SK-N-SH treated with all-trans-retinoic acid at 6 μM for 48 hours (cell line): ENCODE results near the gene DCXR.

Experiments used
- ATAC-seq: fragments of 200-7000 bp; cut with Tn5 transposase; 3 replicates; pipeline ENCODE4 v1.9.1; 2020; ENCODE audit warnings: mild to moderate bottlenecking, moderate library complexity
- ARNTL ChIP-seq: fragments of 450-650 bp; formaldehyde crosslinking; IDR thresholded peaks from 2 replicates; pipeline ENCODE4 v1.5.0; 2020; ENCODE audit warnings: low read depth, mild to moderate bottlenecking, moderate library complexity, borderline replicate concordance
- BACH2 ChIP-seq: fragments of 250-450 bp; sonication (Bioruptor Pico); IDR thresholded peaks from 2 replicates; pipeline ENCODE4 v1.9.0; 2021; ENCODE audit warnings: mild to moderate bottlenecking, borderline replicate concordance
- CSDC2 ChIP-seq: fragments of 250-450 bp; sonication (Bioruptor Pico); IDR thresholded peaks from 2 replicates; pipeline ENCODE4 v1.5.0; 2020; ENCODE audit warnings: mild to moderate bottlenecking, moderate library complexity
- ESRRG ChIP-seq: fragments of 250-450 bp; sonication (Bioruptor Pico); IDR thresholded peaks from 2 replicates; pipeline ENCODE4 v1.6.1; 2021; ENCODE audit warnings: mild to moderate bottlenecking
- GLIS3 ChIP-seq: fragments of 250-450 bp; sonication (Bioruptor Pico); IDR thresholded peaks from 2 replicates; pipeline ENCODE4 v1.5.0; 2020; ENCODE audit warnings: mild to moderate bottlenecking, moderate library complexity
- ISL1 ChIP-seq: fragments of 250-450 bp; sonication (Bioruptor Pico); IDR thresholded peaks from 2 replicates; pipeline ENCODE4 v2.1.2; 2022; ENCODE audit warnings: mild to moderate bottlenecking, moderate library complexity
- OSR1 ChIP-seq: fragments of 250-450 bp; sonication (Bioruptor Pico); IDR thresholded peaks from 2 replicates; pipeline ENCODE4 v1.8.0; 2022; ENCODE audit warnings: moderate library complexity, mild to moderate bottlenecking, inconsistent platforms
- POU6F1 ChIP-seq: fragments of 250-450 bp; sonication (Bioruptor Pico); IDR thresholded peaks from 2 replicates; pipeline ENCODE4 v1.8.0; 2021; ENCODE audit warnings: low read depth, mild to moderate bottlenecking, moderate library complexity, borderline replicate concordance
- PPARA ChIP-seq: fragments of 250-450 bp; sonication (Bioruptor Pico); IDR thresholded peaks from 2 replicates; pipeline ENCODE4 v1.5.0; 2020; ENCODE audit warnings: mild to moderate bottlenecking, borderline replicate concordance
- RARB ChIP-seq: fragments of 250-450 bp; sonication (Bioruptor Pico); IDR thresholded peaks from 2 replicates; pipeline ENCODE4 v1.8.0; 2021; ENCODE audit warnings: mild to moderate bottlenecking, moderate library complexity
- SNAI2 ChIP-seq: fragments of 250-450 bp; sonication (Bioruptor Pico); IDR thresholded peaks from 2 replicates; pipeline ENCODE4 v1.5.0; 2020; ENCODE audit warnings: mild to moderate bottlenecking, moderate library complexity
- TCF4 ChIP-seq: fragments of 250-450 bp; sonication (Bioruptor Pico); IDR thresholded peaks from 2 replicates; pipeline ENCODE4 v1.8.0; 2021; ENCODE audit warnings: mild to moderate bottlenecking, moderate library complexity, borderline replicate concordance
- TOX ChIP-seq: fragments of 250-450 bp; sonication (Bioruptor Pico); IDR thresholded peaks from 2 replicates; pipeline ENCODE4 v1.8.0; 2021; ENCODE audit warnings: mild to moderate bottlenecking, moderate library complexity, borderline replicate concordance
- ZC3H10 ChIP-seq: fragments of 250-450 bp; sonication (Bioruptor Pico); IDR thresholded peaks from 2 replicates; pipeline ENCODE4 v1.5.1; 2021; ENCODE audit warnings: mild to moderate bottlenecking, moderate library complexity
- ZFP3 ChIP-seq: fragments of 250-450 bp; sonication (Bioruptor Pico); IDR thresholded peaks from 2 replicates; pipeline ENCODE4 v1.5.0; 2020; ENCODE audit warnings: mild to moderate bottlenecking, moderate library complexity
- ZFP30 ChIP-seq: fragments of 450-650 bp; formaldehyde crosslinking; IDR thresholded peaks from 2 replicates; pipeline ENCODE4 v1.5.0; 2022; ENCODE audit warnings: mild to moderate bottlenecking, moderate library complexity
- ZNF565 ChIP-seq: fragments of 450-650 bp; formaldehyde crosslinking; conservative IDR thresholded peaks from 2 replicates; pipeline ENCODE4 v1.5.0; 2020; ENCODE audit warnings: low read depth, mild to moderate bottlenecking, moderate library complexity
- ZNF70 ChIP-seq: fragments of 450-650 bp; formaldehyde crosslinking; IDR thresholded peaks from 2 replicates; pipeline ENCODE4 v1.5.0; 2020; ENCODE audit warnings: mild to moderate bottlenecking, moderate library complexity
- ZNF8 ChIP-seq: fragments of 450-650 bp; formaldehyde crosslinking; IDR thresholded peaks from 2 replicates; pipeline ENCODE4 v1.5.0; 2020; ENCODE audit warnings: mild to moderate bottlenecking, moderate library complexity
- TF ChIP-seq, protein P1 (sequence below): fragments of 250-450 bp; sonication (Bioruptor Pico); IDR thresholded peaks from 2 replicates; pipeline ENCODE4 v1.5.0; 2020; ENCODE audit warnings: mild to moderate bottlenecking, moderate library complexity
- TF ChIP-seq, protein P2 (sequence below): fragments of 250-450 bp; sonication (Bioruptor Pico); IDR thresholded peaks from 2 replicates; pipeline ENCODE4 v1.5.1; 2021; ENCODE audit warnings: mild to moderate bottlenecking, moderate library complexity
- TF ChIP-seq, protein P3 (sequence below): fragments of 250-450 bp; sonication (Bioruptor Pico); IDR thresholded peaks from 2 replicates; pipeline ENCODE4 v1.8.0; 2020; ENCODE audit warnings: mild to moderate bottlenecking, moderate library complexity, borderline replicate concordance

Gene DCXR

DNA sequence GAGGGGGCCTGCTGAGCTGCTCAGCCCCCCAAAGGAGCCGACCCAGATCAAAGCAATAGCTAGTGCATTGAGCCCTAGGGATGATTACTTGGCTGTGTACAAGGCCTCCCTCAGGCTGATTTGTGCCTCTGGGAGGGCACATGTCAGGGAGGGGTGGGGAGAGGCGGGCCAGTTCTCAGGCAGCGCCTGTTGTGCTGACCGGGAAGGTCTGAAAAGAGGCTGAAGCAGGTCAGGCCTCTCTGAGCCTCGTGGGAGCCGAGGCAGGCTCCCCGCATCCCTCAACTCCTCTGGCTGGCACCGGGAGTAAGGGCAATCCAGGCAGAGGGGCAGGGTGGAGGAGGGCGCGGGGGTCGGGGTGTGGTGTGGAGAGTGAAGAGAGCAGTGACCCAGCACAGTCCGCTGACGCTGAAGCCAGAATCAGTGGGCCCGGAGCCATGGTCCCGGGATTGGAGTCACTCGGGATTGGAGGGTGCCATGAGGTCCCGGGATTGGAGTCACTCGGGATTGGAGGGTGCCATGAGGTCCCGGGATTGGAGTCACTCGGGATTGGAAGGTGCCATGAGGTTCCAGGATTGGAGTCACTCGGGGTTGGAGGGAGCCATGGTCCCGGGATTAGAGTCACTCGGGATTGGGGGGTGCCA, 3.0 kb downstream of the DCXR start:
- TF ChIP-seq ZFP3 (no peak), ZNF70 (CRISPR knock-in tag) (no peak), ZNF565 (CRISPR knock-in tag) (no peak), POU6F1 (CRISPR knock-in tag) (no peak), RARB (CRISPR knock-in tag) (no peak), ZFP30 (CRISPR knock-in tag) (no peak), OSR1 (CRISPR knock-in tag) (no peak), TCF4 (CRISPR knock-in tag) (no peak), CSDC2 (no peak), ARNTL (no peak), BACH2 (CRISPR knock-in tag) (no peak)
- TF ChIP-seq, protein P1, sequence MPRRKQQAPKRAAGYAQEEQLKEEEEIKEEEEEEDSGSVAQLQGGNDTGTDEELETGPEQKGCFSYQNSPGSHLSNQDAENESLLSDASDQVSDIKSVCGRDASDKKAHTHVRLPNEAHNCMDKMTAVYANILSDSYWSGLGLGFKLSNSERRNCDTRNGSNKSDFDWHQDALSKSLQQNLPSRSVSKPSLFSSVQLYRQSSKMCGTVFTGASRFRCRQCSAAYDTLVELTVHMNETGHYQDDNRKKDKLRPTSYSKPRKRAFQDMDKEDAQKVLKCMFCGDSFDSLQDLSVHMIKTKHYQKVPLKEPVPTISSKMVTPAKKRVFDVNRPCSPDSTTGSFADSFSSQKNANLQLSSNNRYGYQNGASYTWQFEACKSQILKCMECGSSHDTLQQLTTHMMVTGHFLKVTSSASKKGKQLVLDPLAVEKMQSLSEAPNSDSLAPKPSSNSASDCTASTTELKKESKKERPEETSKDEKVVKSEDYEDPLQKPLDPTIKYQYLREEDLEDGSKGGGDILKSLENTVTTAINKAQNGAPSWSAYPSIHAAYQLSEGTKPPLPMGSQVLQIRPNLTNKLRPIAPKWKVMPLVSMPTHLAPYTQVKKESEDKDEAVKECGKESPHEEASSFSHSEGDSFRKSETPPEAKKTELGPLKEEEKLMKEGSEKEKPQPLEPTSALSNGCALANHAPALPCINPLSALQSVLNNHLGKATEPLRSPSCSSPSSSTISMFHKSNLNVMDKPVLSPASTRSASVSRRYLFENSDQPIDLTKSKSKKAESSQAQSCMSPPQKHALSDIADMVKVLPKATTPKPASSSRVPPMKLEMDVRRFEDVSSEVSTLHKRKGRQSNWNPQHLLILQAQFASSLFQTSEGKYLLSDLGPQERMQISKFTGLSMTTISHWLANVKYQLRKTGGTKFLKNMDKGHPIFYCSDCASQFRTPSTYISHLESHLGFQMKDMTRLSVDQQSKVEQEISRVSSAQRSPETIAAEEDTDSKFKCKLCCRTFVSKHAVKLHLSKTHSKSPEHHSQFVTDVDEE = no peak
- no peak for ATAC-seq

DNA sequence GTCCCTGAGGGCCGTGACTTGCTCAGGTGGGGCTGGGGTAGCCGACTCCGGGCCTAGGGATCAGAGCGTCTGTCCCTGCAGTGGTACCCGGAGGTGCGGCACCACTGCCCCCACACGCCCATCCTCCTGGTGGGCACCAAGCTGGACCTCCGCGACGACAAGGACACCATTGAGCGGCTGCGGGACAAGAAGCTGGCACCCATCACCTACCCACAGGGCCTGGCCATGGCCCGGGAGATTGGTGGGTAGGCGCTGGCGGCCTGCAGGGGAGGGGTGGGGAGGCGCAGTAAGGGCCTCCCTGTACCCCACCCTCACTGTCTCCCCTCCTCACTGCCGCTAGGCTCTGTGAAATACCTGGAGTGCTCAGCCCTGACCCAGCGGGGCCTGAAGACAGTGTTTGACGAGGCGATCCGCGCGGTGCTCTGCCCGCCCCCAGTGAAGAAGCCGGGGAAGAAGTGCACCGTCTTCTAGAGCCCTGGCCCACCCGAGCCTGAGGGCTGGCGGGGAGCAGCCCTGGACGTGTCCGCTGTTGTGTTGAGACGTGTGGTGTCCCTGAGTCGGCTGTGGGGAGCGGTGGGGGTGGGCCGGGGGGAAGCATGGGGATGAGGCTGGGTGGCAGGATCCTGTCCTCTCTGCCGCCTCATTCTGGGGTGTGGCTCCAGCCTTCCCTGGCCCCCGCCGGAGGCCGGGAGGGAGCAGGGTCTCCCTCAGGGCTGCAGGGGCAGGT, 4.0 kb downstream of the DCXR start:
- no peak for ATAC-seq
- TF ChIP-seq TOX (no peak), ARNTL (no peak), ZC3H10 (CRISPR knock-in tag) (no peak), ZFP30 (CRISPR knock-in tag) (no peak), BACH2 (CRISPR knock-in tag) (no peak), ISL1 (CRISPR knock-in tag) (no peak), CSDC2 (no peak), OSR1 (CRISPR knock-in tag) (no peak), GLIS3 (CRISPR knock-in tag) (no peak), PPARA (CRISPR knock-in tag) (no peak), ZNF565 (CRISPR knock-in tag) (no peak)
- TF ChIP-seq, protein P2, sequence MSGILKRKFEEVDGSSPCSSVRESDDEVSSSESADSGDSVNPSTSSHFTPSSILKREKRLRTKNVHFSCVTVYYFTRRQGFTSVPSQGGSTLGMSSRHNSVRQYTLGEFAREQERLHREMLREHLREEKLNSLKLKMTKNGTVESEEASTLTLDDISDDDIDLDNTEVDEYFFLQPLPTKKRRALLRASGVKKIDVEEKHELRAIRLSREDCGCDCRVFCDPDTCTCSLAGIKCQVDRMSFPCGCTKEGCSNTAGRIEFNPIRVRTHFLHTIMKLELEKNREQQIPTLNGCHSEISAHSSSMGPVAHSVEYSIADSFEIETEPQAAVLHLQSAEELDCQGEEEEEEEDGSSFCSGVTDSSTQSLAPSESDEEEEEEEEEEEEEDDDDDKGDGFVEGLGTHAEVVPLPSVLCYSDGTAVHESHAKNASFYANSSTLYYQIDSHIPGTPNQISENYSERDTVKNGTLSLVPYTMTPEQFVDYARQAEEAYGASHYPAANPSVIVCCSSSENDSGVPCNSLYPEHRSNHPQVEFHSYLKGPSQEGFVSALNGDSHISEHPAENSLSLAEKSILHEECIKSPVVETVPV (CRISPR knock-in tag) = no peak
- TF ChIP-seq, protein P3, sequence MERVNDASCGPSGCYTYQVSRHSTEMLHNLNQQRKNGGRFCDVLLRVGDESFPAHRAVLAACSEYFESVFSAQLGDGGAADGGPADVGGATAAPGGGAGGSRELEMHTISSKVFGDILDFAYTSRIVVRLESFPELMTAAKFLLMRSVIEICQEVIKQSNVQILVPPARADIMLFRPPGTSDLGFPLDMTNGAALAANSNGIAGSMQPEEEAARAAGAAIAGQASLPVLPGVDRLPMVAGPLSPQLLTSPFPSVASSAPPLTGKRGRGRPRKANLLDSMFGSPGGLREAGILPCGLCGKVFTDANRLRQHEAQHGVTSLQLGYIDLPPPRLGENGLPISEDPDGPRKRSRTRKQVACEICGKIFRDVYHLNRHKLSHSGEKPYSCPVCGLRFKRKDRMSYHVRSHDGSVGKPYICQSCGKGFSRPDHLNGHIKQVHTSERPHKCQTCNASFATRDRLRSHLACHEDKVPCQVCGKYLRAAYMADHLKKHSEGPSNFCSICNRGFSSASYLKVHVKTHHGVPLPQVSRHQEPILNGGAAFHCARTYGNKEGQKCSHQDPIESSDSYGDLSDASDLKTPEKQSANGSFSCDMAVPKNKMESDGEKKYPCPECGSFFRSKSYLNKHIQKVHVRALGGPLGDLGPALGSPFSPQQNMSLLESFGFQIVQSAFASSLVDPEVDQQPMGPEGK = no peak

DNA sequence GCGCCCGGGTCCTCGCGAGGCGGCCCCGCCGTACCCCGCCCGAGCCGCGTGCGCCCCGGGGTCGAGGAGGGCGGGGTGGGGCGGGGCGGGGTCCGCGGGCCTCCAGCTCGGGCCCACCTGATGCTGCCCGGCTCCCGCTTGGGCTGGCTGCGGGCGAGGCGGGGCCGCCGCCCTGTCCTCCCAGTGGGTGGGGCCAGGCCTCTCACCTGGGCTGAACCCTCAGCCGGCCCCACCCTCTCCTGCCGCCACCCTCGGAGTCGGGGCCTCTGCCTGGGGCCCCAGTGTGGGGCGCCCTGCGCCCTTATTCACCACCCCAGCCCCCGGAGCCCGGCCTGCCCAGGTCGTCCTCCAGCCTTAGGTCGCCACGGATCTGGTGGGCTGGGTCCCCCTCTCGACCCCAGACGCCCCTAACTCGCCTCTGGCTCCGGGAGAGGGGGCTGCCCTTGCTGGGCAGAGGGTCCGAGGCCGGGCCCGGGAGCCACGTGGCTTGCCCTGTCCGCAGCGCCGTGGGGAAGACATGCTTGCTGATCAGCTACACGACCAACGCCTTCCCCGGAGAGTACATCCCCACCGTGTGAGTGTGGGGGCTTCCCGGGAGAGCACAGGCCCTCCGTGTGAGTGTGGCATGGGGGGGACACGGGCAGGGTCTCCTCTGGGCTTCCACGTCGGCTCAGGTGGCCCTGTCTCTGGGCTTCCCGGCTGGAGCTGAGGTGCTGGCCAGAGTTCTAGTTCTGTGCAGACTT, 5.4 kb downstream of the DCXR start:
- no peak for ATAC-seq
- TF ChIP-seq, protein P3 = no peak
- TF ChIP-seq ESRRG (CRISPR knock-in tag) = no peak
- TF ChIP-seq TCF4 (CRISPR knock-in tag) = no peak
- no peak for TF ChIP-seq BACH2 (CRISPR knock-in tag)
- TF ChIP-seq ISL1 (CRISPR knock-in tag) = no peak
- no peak for TF ChIP-seq ZNF70 (CRISPR knock-in tag)
- TF ChIP-seq, protein P2 (CRISPR knock-in tag) = no peak
- TF ChIP-seq SNAI2 (CRISPR knock-in tag) = no peak
- TF ChIP-seq ZC3H10 (CRISPR knock-in tag) = no peak
- TF ChIP-seq ARNTL = no peak
- no peak for TF ChIP-seq CSDC2
- no peak for TF ChIP-seq ZNF8 (CRISPR knock-in tag)
- no peak for TF ChIP-seq ZNF565 (CRISPR knock-in tag)
- no peak for TF ChIP-seq GLIS3 (CRISPR knock-in tag)
- TF ChIP-seq ZFP30 (CRISPR knock-in tag) = no peak
- no peak for TF ChIP-seq TOX
